ENCODE results near the gene KRTAP5-3.

DNA sequence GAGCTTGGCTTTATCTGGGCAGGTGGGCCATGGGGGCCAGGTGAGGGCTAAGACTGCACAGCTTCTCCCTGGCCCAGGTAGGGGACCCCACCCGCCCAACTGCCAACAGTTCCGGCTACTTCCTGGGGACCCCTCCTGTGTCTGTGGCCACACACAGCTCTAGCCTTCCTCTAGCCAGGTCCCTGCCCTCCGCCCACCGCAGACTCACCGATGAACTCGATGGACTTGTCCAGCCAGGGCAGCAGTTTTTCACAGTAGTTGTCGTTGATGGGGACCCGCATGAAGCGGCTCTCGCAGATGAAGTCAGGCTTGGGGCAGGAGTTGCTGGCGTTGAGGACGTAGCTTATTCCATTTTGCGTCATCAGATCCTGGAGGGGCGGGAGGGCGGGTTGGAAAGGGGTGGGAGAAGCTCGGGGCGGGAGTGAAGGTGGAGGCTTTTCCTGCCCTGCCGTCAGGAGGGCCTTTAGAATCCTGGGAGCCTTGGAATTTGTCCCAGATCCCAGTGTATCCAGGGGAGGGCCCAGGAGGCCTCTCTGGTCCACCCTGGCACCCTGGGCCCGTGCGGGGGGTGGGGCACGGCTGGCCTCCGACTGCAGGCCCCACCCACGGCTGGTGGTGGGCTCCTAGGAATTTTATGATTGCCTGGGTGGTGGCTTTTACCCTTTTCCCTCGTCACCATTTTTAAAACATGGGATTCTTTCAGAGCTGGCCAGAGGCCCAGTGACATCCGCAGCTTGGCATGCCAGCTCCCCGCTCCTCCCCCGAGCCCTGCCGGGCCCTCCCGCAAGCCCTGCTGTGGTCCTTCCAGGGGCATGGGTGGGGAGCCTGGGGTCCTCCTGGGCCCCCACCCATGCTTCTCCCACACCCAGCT is 50.1 kb downstream of the KRTAP5-3 start:
- TF ChIP-seq, protein P1, sequence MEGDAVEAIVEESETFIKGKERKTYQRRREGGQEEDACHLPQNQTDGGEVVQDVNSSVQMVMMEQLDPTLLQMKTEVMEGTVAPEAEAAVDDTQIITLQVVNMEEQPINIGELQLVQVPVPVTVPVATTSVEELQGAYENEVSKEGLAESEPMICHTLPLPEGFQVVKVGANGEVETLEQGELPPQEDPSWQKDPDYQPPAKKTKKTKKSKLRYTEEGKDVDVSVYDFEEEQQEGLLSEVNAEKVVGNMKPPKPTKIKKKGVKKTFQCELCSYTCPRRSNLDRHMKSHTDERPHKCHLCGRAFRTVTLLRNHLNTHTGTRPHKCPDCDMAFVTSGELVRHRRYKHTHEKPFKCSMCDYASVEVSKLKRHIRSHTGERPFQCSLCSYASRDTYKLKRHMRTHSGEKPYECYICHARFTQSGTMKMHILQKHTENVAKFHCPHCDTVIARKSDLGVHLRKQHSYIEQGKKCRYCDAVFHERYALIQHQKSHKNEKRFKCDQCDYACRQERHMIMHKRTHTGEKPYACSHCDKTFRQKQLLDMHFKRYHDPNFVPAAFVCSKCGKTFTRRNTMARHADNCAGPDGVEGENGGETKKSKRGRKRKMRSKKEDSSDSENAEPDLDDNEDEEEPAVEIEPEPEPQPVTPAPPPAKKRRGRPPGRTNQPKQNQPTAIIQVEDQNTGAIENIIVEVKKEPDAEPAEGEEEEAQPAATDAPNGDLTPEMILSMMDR (IDR thresholded peaks at IDR 0.05) = no peak
- no peak for TF ChIP-seq POLR2A (IDR thresholded peaks at IDR 0.05)

Data from lower leg skin (tissue), 3 donors.